Brain microvascular endothelial cell (primary cell): ENCODE measurements around the gene ANKIB1.

ENCODE experiments used
- DNase-seq: peaks from one replicate; pipeline ENCODE4 v3.0.0-alpha.2; 2020
- H3K27ac ChIP-seq: fragments of 250-450 bp; sonication (Bioruptor Pico); 2 replicates; pipeline ENCODE4 v1.5.1; 2020; ENCODE audit warnings: mild to moderate bottlenecking, moderate library complexity
- H3K27me3 ChIP-seq: fragments of 250-450 bp; sonication (Bioruptor Pico); replicated peaks from 2 replicates; pipeline ENCODE4 v1.5.1; 2020; ENCODE audit warnings: mild to moderate bottlenecking
- H3K36me3 ChIP-seq: fragments of 250-450 bp; sonication (Bioruptor Pico); replicated peaks from 2 replicates; pipeline ENCODE4 v1.5.1; 2020; ENCODE audit warnings: mild to moderate bottlenecking
- H3K4me3 ChIP-seq: 2 replicates; pipeline ENCODE4 v1.5.1; 2011; ENCODE audit warnings: low read depth, mild to moderate bottlenecking, control low read depth, low read length, moderate library complexity
- in situ Hi-C: cut with HindIII; loops from 2 replicates; pipeline ENCODE4 v1.10.0; 2017; ENCODE audit warnings: low sequenced_read_pairs, low pct_ligation_motif_present
- TF ChIP-seq, protein P1 (sequence below): IDR thresholded peaks from 2 replicates; pipeline ENCODE4 v1.5.1; 2011; ENCODE audit warnings: low read depth, mild to moderate bottlenecking, moderate library complexity, low read length, control low read depth, inconsistent platforms; ENCODE audit errors: missing control alignments

Gene ANKIB1

GRCh38 chr7:92325173-92325572, 79.4 kb downstream of the ANKIB1 start:
- Histone ChIP-seq H3K4me3 (no peak overlapping the region), H3K36me3 (peaks cover 2% of the 10 kb centered on the region), H3K27me3 (no peaks in the 10 kb centered on the region), H3K27ac (no peak overlapping the region)
- TF ChIP-seq, protein P1, sequence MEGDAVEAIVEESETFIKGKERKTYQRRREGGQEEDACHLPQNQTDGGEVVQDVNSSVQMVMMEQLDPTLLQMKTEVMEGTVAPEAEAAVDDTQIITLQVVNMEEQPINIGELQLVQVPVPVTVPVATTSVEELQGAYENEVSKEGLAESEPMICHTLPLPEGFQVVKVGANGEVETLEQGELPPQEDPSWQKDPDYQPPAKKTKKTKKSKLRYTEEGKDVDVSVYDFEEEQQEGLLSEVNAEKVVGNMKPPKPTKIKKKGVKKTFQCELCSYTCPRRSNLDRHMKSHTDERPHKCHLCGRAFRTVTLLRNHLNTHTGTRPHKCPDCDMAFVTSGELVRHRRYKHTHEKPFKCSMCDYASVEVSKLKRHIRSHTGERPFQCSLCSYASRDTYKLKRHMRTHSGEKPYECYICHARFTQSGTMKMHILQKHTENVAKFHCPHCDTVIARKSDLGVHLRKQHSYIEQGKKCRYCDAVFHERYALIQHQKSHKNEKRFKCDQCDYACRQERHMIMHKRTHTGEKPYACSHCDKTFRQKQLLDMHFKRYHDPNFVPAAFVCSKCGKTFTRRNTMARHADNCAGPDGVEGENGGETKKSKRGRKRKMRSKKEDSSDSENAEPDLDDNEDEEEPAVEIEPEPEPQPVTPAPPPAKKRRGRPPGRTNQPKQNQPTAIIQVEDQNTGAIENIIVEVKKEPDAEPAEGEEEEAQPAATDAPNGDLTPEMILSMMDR, result no peak
- DNase-seq, result no peak
- in situ Hi-C loops, result no loop called here

GRCh38 chr7:92325858-92326257, 80.1 kb downstream of the ANKIB1 start:
- in situ Hi-C loops, result no loop called here
- TF ChIP-seq, protein P1, result no peak
- DNase-seq, result no peak
- Histone ChIP-seq H3K27ac (no peak overlapping the region), H3K27me3 (no peaks in the 10 kb centered on the region), H3K36me3 (no peaks in the 10 kb centered on the region), H3K4me3 (no peak overlapping the region)

DNA sequence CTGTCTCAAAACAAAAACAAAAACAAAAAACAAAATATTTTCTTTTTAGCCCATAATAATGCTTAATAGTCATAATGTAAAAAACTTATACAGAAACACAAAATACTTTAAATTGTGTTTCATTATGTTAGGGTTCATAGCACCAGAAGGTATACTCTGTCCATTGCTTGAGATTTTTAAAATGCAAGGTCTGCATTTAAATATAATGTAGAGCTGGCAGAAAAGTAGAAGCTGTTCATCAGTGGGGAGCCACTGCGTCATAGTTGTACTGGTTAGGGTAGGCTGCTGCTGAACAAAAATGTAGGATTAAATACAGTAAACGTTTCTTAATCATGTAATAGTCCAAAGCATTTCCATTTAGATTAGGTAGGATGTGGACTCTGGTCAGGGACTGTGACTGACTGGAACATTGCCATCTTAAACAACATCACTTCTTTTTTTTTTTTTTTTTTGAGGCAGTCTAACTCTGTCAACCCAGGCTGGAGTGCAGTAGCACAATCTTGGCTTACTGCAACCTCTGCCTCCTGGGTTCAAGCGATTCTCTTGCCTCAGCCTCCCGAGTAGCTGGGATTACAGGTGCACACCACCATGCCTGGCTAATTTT, 85.2 kb downstream of the ANKIB1 start:
- in situ Hi-C loops, result no loop called here
- H3K27ac ChIP-seq, result no peak overlapping the region
- no peak overlapping the region for H3K4me3 ChIP-seq
- H3K27me3 ChIP-seq, result no peaks in the 10 kb centered on the region
- H3K36me3 ChIP-seq, result no peaks in the 10 kb centered on the region
- TF ChIP-seq, protein P1, result no peak
- DNase-seq, result no peak

DNA sequence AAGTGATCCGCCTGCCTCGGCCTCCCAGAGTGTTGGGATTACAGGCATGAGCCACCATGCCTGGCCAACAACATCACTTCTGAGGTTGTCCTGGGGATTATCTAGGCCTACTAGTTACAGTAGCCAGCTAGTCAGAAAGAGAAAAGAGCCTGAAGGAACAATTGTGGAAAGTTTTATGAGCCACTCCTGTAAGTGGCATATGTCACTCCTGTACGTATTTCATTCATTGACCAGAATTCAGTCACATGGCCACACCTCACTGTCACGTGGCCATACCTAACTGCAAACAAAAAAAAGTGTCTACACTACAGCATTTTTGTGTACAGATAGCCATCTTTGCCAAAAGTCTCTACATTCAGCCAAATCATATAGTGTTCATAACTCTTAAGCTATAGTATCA, 85.7 kb downstream of the ANKIB1 start:
- H3K4me3 ChIP-seq, result no peak overlapping the region
- no peaks in the 10 kb centered on the region for H3K27me3 ChIP-seq
- in situ Hi-C loops, result no loop called here
- H3K36me3 ChIP-seq, result no peaks in the 10 kb centered on the region
- no peak overlapping the region for H3K27ac ChIP-seq
- TF ChIP-seq, protein P1, result no peak
- DNase-seq, result no peak

DNA sequence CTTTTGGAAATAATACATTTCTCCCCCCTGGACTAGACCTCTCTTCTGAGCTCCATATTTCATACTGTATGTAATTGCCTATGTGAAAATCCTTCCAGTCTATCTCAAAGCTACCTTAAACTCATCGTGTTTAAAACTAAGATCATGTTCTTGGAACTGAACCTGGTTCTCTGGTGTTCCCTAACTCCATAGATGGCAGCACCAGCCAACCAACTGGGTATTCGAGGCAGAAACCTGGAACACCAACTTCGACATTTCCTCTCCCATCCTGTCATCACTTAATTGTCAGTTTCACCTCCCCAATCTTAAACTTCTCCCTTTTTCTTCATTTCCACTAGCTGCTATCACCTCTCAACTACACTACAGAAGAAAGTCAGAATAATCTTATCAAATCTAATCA, 87.0 kb downstream of the ANKIB1 start:
- DNase-seq, result no peak
- Histone ChIP-seq H3K27ac (no peak overlapping the region), H3K27me3 (no peaks in the 10 kb centered on the region), H3K4me3 (no peak overlapping the region), H3K36me3 (no peaks in the 10 kb centered on the region)
- in situ Hi-C loops, result no loop called here
- TF ChIP-seq, protein P1, result no peak

GRCh38 chr7:92333866-92334265, 88.1 kb downstream of the ANKIB1 start:
- Histone ChIP-seq H3K27me3 (no peaks in the 10 kb centered on the region), H3K27ac (no peak overlapping the region), H3K36me3 (no peaks in the 10 kb centered on the region), H3K4me3 (no peak overlapping the region)
- in situ Hi-C loops, result no loop called here
- TF ChIP-seq, protein P1, result no peak
- no peak for DNase-seq
